HepG2 (cell line): ENCODE measurements around the gene IMMT. TPM values are rescaled to one million over a fixed set of nuclear protein-coding genes. Genes with fewer than 3 reads are reported as not detected.

Experiments
- ATAC-seq: fragments of 200-7000 bp; cut with Tn5 transposase; 3 replicates; pipeline ENCODE4 v1.9.1; 2020; ENCODE audit warnings: mild to moderate bottlenecking, moderate library complexity
- BruUV-seq: library from RNA; stranded (reverse); fragments of 400-500 nt; replicated peaks from 2 replicates; lab custom pipeline; 2021; lab: Mats Ljungman, UMichigan
- CTCF ChIA-PET: fragments of 300-600 bp; formaldehyde crosslinking; extraction: SDS; loops from one replicate; lab custom pipeline; 2021; ENCODE audit warnings: low total read pairs, inconsistent platforms, low intra/inter-chr PET ratio; lab: Yijun Ruan, JAX
- POLR2A ChIA-PET: fragments of 350-600 bp; sonication (Branson Sonifier 250); formaldehyde crosslinking; loops from one replicate; lab custom pipeline; 2020; ENCODE audit warnings: antibody characterized with exemption, inconsistent platforms; lab: Yijun Ruan, JAX
- DNase-seq: peaks from one replicate; pipeline ENCODE4 v3.0.0-alpha.2; 2015; ENCODE audit warnings: low spot score
- FAIRE-seq: peaks from 3 replicates; lab custom pipeline; 2011; peaks lifted over from hg19 to GRCh38; lab: Jason Lieb, UNC
- H2AFZ ChIP-seq: one replicate; pipeline ENCODE4 v1.6.1; 2011; ENCODE audit warnings: low read length, inconsistent platforms
- H3K27ac ChIP-seq: fragments of 300-600 bp; 3 replicates; pipeline ENCODE4 v1.8.0; 2011; ENCODE audit warnings: mixed run types, mild to moderate bottlenecking, mixed read lengths, low read length, inconsistent platforms; ENCODE audit not compliant: insufficient read depth; ENCODE audit errors: extremely low read length
- H3K27me3 ChIP-seq, 2 experiments: fragments of 200-600 bp in 1 of 2; 2 replicates in 1 of 2; 3 replicates in 1 of 2; pipeline versions ENCODE4 v1.6.0 to v1.8.0; 2011; ENCODE audit warnings: low read length in 2 of 2, mild to moderate bottlenecking in 2 of 2, moderate library complexity in 2 of 2, inconsistent platforms in 1 of 2; ENCODE audit not compliant: insufficient read depth in 2 of 2, control insufficient read depth in 1 of 2
- H3K36me3 ChIP-seq, 2 experiments: fragments of 200-600 bp in 1 of 2; replicated peaks in 1 of 2; 2 replicates in 1 of 2; 3 replicates in 1 of 2; pipeline versions ENCODE4 v1.5.1 to v1.8.0; 2011; ENCODE audit warnings: low read length in 2 of 2, inconsistent platforms in 1 of 2; ENCODE audit not compliant: insufficient read depth in 2 of 2, control insufficient read depth in 1 of 2
- H3K4me1 ChIP-seq: 2 replicates; pipeline ENCODE4 v1.5.1; 2012; ENCODE audit warnings: low read length, inconsistent platforms; ENCODE audit not compliant: insufficient read depth
- H3K4me2 ChIP-seq: 2 replicates; pipeline ENCODE4 v1.6.0; 2011; ENCODE audit warnings: low read depth, low read length, inconsistent platforms
- H3K4me3 ChIP-seq, 3 experiments: fragments of 200-600 bp in 1 of 3; sonication (generic), shearing (Covaris generic) in 1 of 3; replicated peaks in 1 of 3; 2 replicates each; pipeline ENCODE4 v1.5.1; 2011 to 2016; ENCODE audit warnings: low read length in 3 of 3, inconsistent platforms in 2 of 3, low read depth in 2 of 3, mild to moderate bottlenecking in 2 of 3, control low read depth in 1 of 3, mixed read lengths in 1 of 3; ENCODE audit not compliant: insufficient read depth in 1 of 3
- H3K79me2 ChIP-seq: one replicate; pipeline ENCODE4 v1.6.1; 2011; ENCODE audit warnings: low read length, inconsistent platforms; ENCODE audit not compliant: insufficient read depth
- H3K9ac ChIP-seq: 2 replicates; pipeline ENCODE4 v1.6.0; 2011; ENCODE audit warnings: mild to moderate bottlenecking, low read depth, low read length, inconsistent platforms; ENCODE audit not compliant: insufficient read depth
- H3K9me3 ChIP-seq: 2 replicates; pipeline ENCODE4 v1.5.1; 2012; ENCODE audit warnings: mild to moderate bottlenecking, low read length
- H4K20me1 ChIP-seq: 2 replicates; pipeline ENCODE4 v1.6.0; 2011; ENCODE audit warnings: inconsistent platforms, mild to moderate bottlenecking, low read length, moderate library complexity; ENCODE audit not compliant: insufficient read depth
- FOXO4 ChIP-seq: sonication (generic); formaldehyde crosslinking; conservative IDR thresholded peaks from 2 replicates; pipeline ENCODE4 v1.8.1; 2023; ENCODE audit warnings: missing genetic modification reagents
- GABPA ChIP-seq, 2 experiments: IDR thresholded peaks; 2 replicates each; pipeline ENCODE4 v1.6.1; 2011 to 2016; ENCODE audit warnings: low read depth in 2 of 2, low read length in 1 of 2, missing biosample characterization in 1 of 2, missing genetic modification characterization in 1 of 2
- MAFF ChIP-seq: IDR thresholded peaks from 2 replicates; pipeline ENCODE4 v1.6.1; 2011; ENCODE audit warnings: low read depth, low read length, improper control_type of control experiment
- MAFK ChIP-seq, 2 experiments: IDR thresholded peaks in 1 of 2; conservative IDR thresholded peaks in 1 of 2; 2 replicates each; pipeline ENCODE4 v1.6.1; 2011; ENCODE audit warnings: improper control_type of control experiment in 2 of 2, low read length in 2 of 2
- SOX6 ChIP-seq, 2 experiments: fragments of 450-650 bp in 1 of 2; sonication (generic) in 1 of 2; formaldehyde crosslinking in 1 of 2; IDR thresholded peaks; 2 replicates each; pipeline versions ENCODE4 v1.4.0 to v1.6.1; 2017 to 2020; ENCODE audit warnings: antibody characterized with exemption in 1 of 2, mild to moderate bottlenecking in 1 of 2, missing genetic modification reagents in 1 of 2
- ZNF205 ChIP-seq: IDR thresholded peaks from 2 replicates; pipeline ENCODE4 v1.6.1; 2018; ENCODE audit warnings: missing biosample characterization, missing genetic modification reagents
- ZNF230 ChIP-seq: sonication (generic); formaldehyde crosslinking; IDR thresholded peaks from 2 replicates; pipeline ENCODE4 v1.4.0; 2020; ENCODE audit warnings: mild to moderate bottlenecking, missing genetic modification reagents
- WGBS: methylation state at CpG from one replicate; pipeline ENCODE4 v1.1.6; 2017; ENCODE audit warnings: low lambda C conversion rate; 5-methylcytosine and 5-hydroxymethylcytosine counted together
- in situ Hi-C: cut with HindIII; loops from 2 replicates; pipeline ENCODE4 v1.10.0; 2017; ENCODE audit warnings: low pct_unique_long_range_greater_than_20kb; ENCODE audit not compliant: extremely low pct_ligation_motif_present
- intact Hi-C: fragments of 100-400 bp; cut with micrococcal nuclease; formaldehyde crosslinking; loops from one replicate; pipeline ENCODE4 v1.10.0; 2022; ENCODE audit not compliant: unreplicated experiment
- polyA plus RNA-seq, 8 experiments: library from polyadenylated mRNA; depleted of rRNA in 3 of 8; stranded (reverse) in 7 of 8; unstranded in 1 of 8; fragments of >200 nt; fragmentation: Illumina TruSeq in 4 of 8; extraction: Trizol in 4 of 8; gene quantifications; 2 replicates each; pipeline versions ENCODE4 v1.2.1 to v1.2.3, GENCODE V29; 2011 to 2016; ENCODE audit warnings: low read depth in 4 of 8, missing spikeins in 1 of 8, mixed read lengths in 1 of 8; ENCODE audit not compliant: insufficient read depth in 1 of 8
- total RNA-seq, 5 experiments: library from RNA; depleted of rRNA; stranded (reverse); fragments of >200 nt; fragmentation: Illumina TruSeq; extraction: Trizol; gene quantifications; 2 replicates each; pipeline ENCODE4 v1.2.3, GENCODE V29; 2016; ENCODE audit warnings: low read depth in 1 of 5

Gene IMMT
- total and polyA plus RNA-seq, 2 of the 13 experiments (the other 11 are each of a cell fraction or from before 2014, with no cell fraction given) = 63.5 to 119 TPM

- 0 out of 2 replicates have a peak, but pooled peaks have one; percentile 51 for TF ChIP-seq FOXO4 (CRISPR knock-in tag)
- TF ChIP-seq MAFF = peak; percentile 39; the same call in 1 of the 2 replicates
- no peak for TF ChIP-seq ZNF230
- TF ChIP-seq SOX6 (IDR thresholded peaks at IDR 0.05) = no peak
- no peak for TF ChIP-seq SOX6 (CRISPR knock-in tag; IDR thresholded peaks at IDR 0.05)
- peak; percentile 68 to 69 for TF ChIP-seq MAFK (conservative IDR thresholded peaks at IDR 0.05 in 1 of 2, IDR thresholded peaks at IDR 0.05 in 1 of 2; ENCODE audit: low read length in 2 of 2)
- no peak for TF ChIP-seq ZNF205 (CRISPR knock-in tag)
- no peak for TF ChIP-seq GABPA (IDR thresholded peaks at IDR 0.05; ENCODE audit: low read depth, low read length)
- no peak for TF ChIP-seq GABPA (CRISPR knock-in tag; IDR thresholded peaks at IDR 0.05; ENCODE audit: low read depth)
- no peaks in the 10 kb centered on the region for H3K79me2 ChIP-seq
- intact Hi-C loops (no loop called here), in situ Hi-C loops (no loop called here)
- H3K27me3 ChIP-seq = peaks cover 2 to 4% of the 10 kb centered on the region in 2 experiments; a peak in 2 of 5 replicates
- H3K4me1 ChIP-seq = peaks cover 34% of the 10 kb centered on the region
- H3K27ac ChIP-seq = no peak overlapping the region
- CTCF ChIA-PET = no interaction called here
- H3K4me3 ChIP-seq = no peak overlapping the region
- no peaks in the 10 kb centered on the region for H4K20me1 ChIP-seq
- no peaks in the 10 kb centered on the region for H3K36me3 ChIP-seq
- peak overlapping the region; percentile 44; the same call in 1 of the 2 replicates for H3K4me2 ChIP-seq
- no peaks in the 10 kb centered on the region for H3K9me3 ChIP-seq
- WGBS = 26% methylated on average over 3 of the region's 3 CpGs
- DNase-seq (no peak), ATAC-seq (no peak), FAIRE-seq (no peak)
- BruUV-seq = no TSS peak
- POLR2A ChIA-PET = no interaction called here
- no peak overlapping the region for H2AFZ ChIP-seq
- no peak overlapping the region for H3K9ac ChIP-seq
Measured at GRCh38 chr2:86234563-86235131, 39.4 kb upstream of the IMMT start.
